Adrenal gland (tissue), 12 donors: ENCODE data around the gene CALM1. TPM values are rescaled to one million over a fixed set of nuclear protein-coding genes. Genes with fewer than 3 reads are reported as not detected.

Experiments used
- DNase-seq, 7 donors: peaks; one replicate each; pipeline ENCODE4 v3.0.0-alpha.2; 2019 to 2020
- H3K27ac ChIP-seq, 5 donors: fragments of 200-600 bp; sonication (generic) in 4 of 5; 1 replicate in 3 of 5; 2 replicates in 2 of 5; pipeline versions ENCODE4 v1.5.1 to v1.8.0; 2016 to 2020; ENCODE audit warnings: mild to moderate bottlenecking in 1 of 5
- H3K27me3 ChIP-seq: fragments of 200-600 bp; 2 replicates; pipeline ENCODE4 v1.8.0; 2021
- H3K36me3 ChIP-seq, 2 donors: fragments of 200-600 bp; replicated peaks in 1 of 2; 1 replicate in 1 of 2; 2 replicates in 1 of 2; pipeline versions ENCODE4 v1.5.1 to v1.8.0; 2018 to 2022
- H3K4me1 ChIP-seq, 2 donors: fragments of 200-600 bp; replicated peaks in 1 of 2; 1 replicate in 1 of 2; 2 replicates in 1 of 2; pipeline versions ENCODE4 v1.5.1 to v1.8.0; 2018 to 2021
- H3K4me3 ChIP-seq, 4 donors: fragments of 200-600 bp; sonication (generic) in 3 of 4; one replicate each; pipeline ENCODE4 v1.5.1; 2016 to 2018
- H3K9me3 ChIP-seq, 3 donors: fragments of 200-600 bp; sonication (generic) in 1 of 3; replicated peaks in 1 of 3; 1 replicate in 2 of 3; 2 replicates in 1 of 3; pipeline versions ENCODE4 v1.5.1 to v1.8.0; 2016 to 2021
- CTCF ChIP-seq, 6 experiments: fragments of 450-650 bp in 4 of 6; fragments of 200-600 bp in 2 of 6; sonication (generic) in 1 of 6; IDR thresholded peaks; 1 replicate in 5 of 6; 2 replicates in 1 of 6; pipeline versions ENCODE4 v1.5.1 to v1.8.0; 2016 to 2021; ENCODE audit warnings: antibody characterized with exemption in 6 of 6, mild to moderate bottlenecking in 2 of 6, moderate library complexity in 1 of 6
- POLR2A ChIP-seq, 2 donors: fragments of 450-650 bp; IDR thresholded peaks; one replicate each; pipeline ENCODE4 v1.6.1; 2017; ENCODE audit warnings: antibody characterized with exemption in 2 of 2, mild to moderate bottlenecking in 2 of 2, moderate library complexity in 1 of 2
- WGBS, 4 donors: extraction: QIAGEN DNeasy Blood & Tissue Kit in 2 of 4; methylation state at CpG; one replicate each; pipeline versions ENCODE4 v1.1.5 to v1.1.7; 2013 to 2017; 5-methylcytosine and 5-hydroxymethylcytosine counted together
- intact Hi-C, 2 donors: fragments of 100-400 bp; cut with DNase I; formaldehyde crosslinking; loops; one replicate each; pipeline versions ENCODE4 v1.14.1 to v1.15.0; 2022 to 2023
- polyA plus RNA-seq, 3 donors: library from polyadenylated mRNA; stranded (reverse); fragments of 200-250 nt in 2 of 3; fragments of 350-450 nt in 1 of 3; fragmentation: Illumina TruSeq in 1 of 3; extraction: RNeasy Lipid Tissue Mini Kit (QIAGEN cat#74804) in 1 of 3; gene quantifications; one replicate each; pipeline ENCODE4 v1.2.3, GENCODE V29; 2013 to 2014
- total RNA-seq, 9 donors: library from RNA; depleted of rRNA in 4 of 9; stranded (reverse); fragments of >200 nt in 4 of 9; fragments of 120-200 nt in 1 of 9; fragmentation: NEBNext Ultra II Directional in 1 of 9; extraction: Animal tissue kit (Norgen Biotek cat#: 25700) in 1 of 9; gene quantifications; one replicate each; pipeline versions ENCODE4 v1.1.0 to v1.2.4, GENCODE V29; 2013 to 2023
- donor health status: healthy with polysubstance abuse.
- donor health status: Bipolar disorder and iron deficiency.
- donor health status: DM: yes; HTN: yes; CAD: no.
- donor health status: DM: no; HTN: no; CAD: no.
- donor health status: DM: no; HTN: no; CAD: no.
- donor health status: DM: yes; HTN: yes; CAD: no.

Gene CALM1
- total and polyA plus RNA-seq, 12 donors: 153 to 402 (median 232) TPM

DNA sequence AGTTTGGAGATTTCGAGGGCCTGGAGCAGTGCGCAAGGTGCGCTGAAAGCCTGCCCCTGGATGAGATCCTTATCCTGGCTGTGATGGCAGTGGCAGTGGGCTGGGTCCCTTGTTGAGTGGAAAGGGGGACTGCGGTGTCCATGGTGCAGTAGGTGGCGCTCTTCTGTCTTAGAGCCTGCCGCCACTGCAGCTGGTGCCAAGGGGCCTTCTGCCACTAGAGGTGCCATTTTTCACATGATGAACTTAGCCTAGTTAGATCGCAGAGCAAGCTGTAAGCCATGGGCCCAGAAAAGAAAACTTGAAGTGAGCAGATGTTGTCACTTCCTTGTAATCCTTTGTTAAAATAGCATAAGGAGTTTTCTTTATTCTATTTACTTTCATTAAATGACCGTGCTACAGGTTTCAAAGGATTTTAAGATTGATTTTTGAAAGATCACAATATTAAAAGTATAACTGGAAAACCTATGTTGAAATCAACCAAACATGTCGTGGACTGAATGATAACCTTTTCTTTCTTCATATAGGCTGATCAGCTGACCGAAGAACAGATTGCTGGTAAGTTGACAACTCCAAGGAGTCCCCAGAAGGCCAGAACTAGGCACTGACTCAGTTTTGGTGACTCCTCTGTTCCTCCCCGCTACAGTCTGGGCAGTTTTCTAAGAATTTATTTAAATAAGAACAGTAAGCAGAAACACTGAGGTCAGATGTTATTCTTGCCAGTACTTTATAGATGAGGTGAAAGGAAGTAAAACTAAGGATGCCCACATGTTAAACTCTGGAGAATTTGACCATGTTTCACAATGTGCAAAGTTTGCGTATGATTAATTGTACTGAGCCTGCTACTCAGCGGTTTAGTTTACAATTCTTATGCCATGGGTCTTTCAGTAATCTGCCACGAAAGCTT is 3.0 kb downstream of the CALM1 start:
- 26 to 32% (median 29%) methylated on average over 14 of the region's 14 CpGs for WGBS, 4 donors
- Histone ChIP-seq H3K9me3 (no peaks in the 10 kb centered on the region), H3K27ac (peak overlapping the region in 3 of 5 donors; percentile 29 to 80 (median 30)), H3K4me3 (peak overlapping the region in 1 of 4 donors; percentile 97), H3K36me3 (peaks cover 0 to 46% of the 10 kb centered on the region in 2 donors), H3K4me1 (peaks cover 15 to 32% of the 10 kb centered on the region in 2 donors), H3K27me3 (no peaks in the 10 kb centered on the region)
- DNase-seq: peak; percentile 86 to 98 (median 93)
- intact Hi-C loops: loop anchor here (5.0 to 10.0 kb wide), 4 partner anchors 95 to 358 kb away; no protein-coding TSS in a partner anchor
- TF ChIP-seq CTCF (IDR thresholded peaks at IDR 0.05): peak; percentile 98 to 100 (median 99)
- no peak for TF ChIP-seq POLR2A (IDR thresholded peaks at IDR 0.05)

GRCh38 chr14:90400904-90401561 is 4.2 kb downstream of the CALM1 start:
- peaks cover 0 to 58% of the 10 kb centered on the region in 2 donors for H3K36me3 ChIP-seq
- no peaks in the 10 kb centered on the region for H3K27me3 ChIP-seq
- no peak for TF ChIP-seq POLR2A (IDR thresholded peaks at IDR 0.05)
- TF ChIP-seq CTCF (IDR thresholded peaks at IDR 0.05): no peak
- H3K9me3 ChIP-seq: no peaks in the 10 kb centered on the region
- H3K27ac ChIP-seq: no peak overlapping the region
- peak in 1 of 7 donors; percentile 39 for DNase-seq
- 78 to 84% (median 82%) methylated on average over 7 of the region's 7 CpGs for WGBS, 4 donors
- intact Hi-C loops: loop anchor here (5.0 to 10.0 kb wide), 3 partner anchors 96 to 304 kb away; no protein-coding TSS in a partner anchor
- no peak overlapping the region for H3K4me3 ChIP-seq
- peaks cover 15 to 31% of the 10 kb centered on the region in 2 donors for H3K4me1 ChIP-seq

GRCh38 chr14:90402016-90402415 is 5.2 kb downstream of the CALM1 start:
- WGBS, 4 donors: 70 to 83% (median 79%) methylated on average over 7 of the region's 7 CpGs
- TF ChIP-seq POLR2A (IDR thresholded peaks at IDR 0.05) (no peak), CTCF (IDR thresholded peaks at IDR 0.05) (no peak)
- peak in 1 of 7 donors; percentile 48 for DNase-seq
- intact Hi-C loops: loop anchor here (5.0 to 10.0 kb wide), 3 partner anchors 97 to 303 kb away; no protein-coding TSS in a partner anchor
- H3K36me3 ChIP-seq: peaks cover 0 to 58% of the 10 kb centered on the region in 2 donors
- H3K4me3 ChIP-seq: no peak overlapping the region
- no peaks in the 10 kb centered on the region for H3K9me3 ChIP-seq
- H3K4me1 ChIP-seq: peaks cover 15 to 26% of the 10 kb centered on the region in 2 donors
- H3K27ac ChIP-seq: no peak overlapping the region
- H3K27me3 ChIP-seq: no peaks in the 10 kb centered on the region

DNA sequence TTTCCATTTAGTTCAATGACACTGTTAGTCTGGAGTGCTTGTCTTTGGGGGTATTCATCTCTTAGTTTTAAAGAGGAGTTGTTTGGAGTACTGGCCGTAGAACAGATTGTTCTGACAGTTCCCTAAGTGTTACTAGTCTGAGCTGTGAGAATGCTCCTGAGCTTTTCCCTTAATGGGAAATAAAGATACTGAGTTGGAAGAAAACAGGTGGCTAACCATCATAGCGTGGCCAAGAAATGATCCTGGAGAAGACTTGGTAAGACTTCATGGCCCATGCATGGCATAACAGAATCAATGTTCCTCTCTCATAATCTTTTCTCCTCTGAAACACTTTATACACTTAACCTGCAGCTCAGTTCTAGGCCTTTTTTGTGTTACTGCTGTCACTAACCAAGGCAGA is 6.2 kb downstream of the CALM1 start:
- intact Hi-C loops: loop anchor here (5.0 to 10.0 kb wide), 3 partner anchors 98 to 302 kb away; no protein-coding TSS in a partner anchor
- Histone ChIP-seq H3K36me3 (peaks cover 0 to 67% of the 10 kb centered on the region in 2 donors), H3K4me3 (no peak overlapping the region), H3K9me3 (no peaks in the 10 kb centered on the region), H3K27me3 (no peaks in the 10 kb centered on the region), H3K4me1 (peaks cover 15 to 26% of the 10 kb centered on the region in 2 donors), H3K27ac (no peak overlapping the region)
- WGBS, 4 donors: 88 to 97% (median 91%) methylated on average over 2 of the region's 2 CpGs
- TF ChIP-seq POLR2A (IDR thresholded peaks at IDR 0.05): no peak
- DNase-seq: no peak
